ENCODE measurements around the gene IRX1.

DNA sequence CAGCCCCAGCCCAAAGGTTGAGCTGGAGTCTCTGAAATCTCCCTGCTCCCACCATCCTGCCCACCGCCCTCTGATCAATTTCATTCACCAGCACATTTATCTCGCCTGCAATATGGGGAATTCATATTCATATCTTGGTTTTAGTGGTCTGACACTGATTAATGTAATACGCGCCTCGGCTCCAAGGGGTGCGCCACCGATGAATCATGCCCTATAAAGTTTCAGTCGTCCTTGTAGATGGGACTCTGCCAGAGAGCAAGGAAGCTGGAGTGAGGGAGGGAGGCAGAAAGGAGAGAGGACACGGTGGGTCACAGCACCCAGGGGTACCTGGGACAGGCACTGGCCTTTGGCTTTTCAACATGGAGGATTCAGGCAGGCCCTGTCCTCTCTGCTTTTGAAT, 8.9 kb downstream of the IRX1 start:
- TF ChIP-seq, protein P1, sequence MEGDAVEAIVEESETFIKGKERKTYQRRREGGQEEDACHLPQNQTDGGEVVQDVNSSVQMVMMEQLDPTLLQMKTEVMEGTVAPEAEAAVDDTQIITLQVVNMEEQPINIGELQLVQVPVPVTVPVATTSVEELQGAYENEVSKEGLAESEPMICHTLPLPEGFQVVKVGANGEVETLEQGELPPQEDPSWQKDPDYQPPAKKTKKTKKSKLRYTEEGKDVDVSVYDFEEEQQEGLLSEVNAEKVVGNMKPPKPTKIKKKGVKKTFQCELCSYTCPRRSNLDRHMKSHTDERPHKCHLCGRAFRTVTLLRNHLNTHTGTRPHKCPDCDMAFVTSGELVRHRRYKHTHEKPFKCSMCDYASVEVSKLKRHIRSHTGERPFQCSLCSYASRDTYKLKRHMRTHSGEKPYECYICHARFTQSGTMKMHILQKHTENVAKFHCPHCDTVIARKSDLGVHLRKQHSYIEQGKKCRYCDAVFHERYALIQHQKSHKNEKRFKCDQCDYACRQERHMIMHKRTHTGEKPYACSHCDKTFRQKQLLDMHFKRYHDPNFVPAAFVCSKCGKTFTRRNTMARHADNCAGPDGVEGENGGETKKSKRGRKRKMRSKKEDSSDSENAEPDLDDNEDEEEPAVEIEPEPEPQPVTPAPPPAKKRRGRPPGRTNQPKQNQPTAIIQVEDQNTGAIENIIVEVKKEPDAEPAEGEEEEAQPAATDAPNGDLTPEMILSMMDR (IDR thresholded peaks at IDR 0.05): no peak
- TF ChIP-seq POLR2A (IDR thresholded peaks at IDR 0.05) (no peak), EP300 (IDR thresholded peaks at IDR 0.05) (no peak)
